Measurements from ENCODE around the gene TMEM184C.
A peak's percentile ranks its signal among the peaks of the same experiment; 100 is the strongest.

TMEM184C gene

GRCh38 chr4:147617173-147617840 is at the start of gene TMEM184C:
Gene TMEM184C (plus strand): TSS chr4:147617397. CDS start chr4:147617957, 560 bp downstream.
- in situ Hi-C loops (cut with HindIII; ENCODE audit: low pct_ligation_motif_present, low pct_unique_long_range_greater_than_20kb, low sequenced_read_pairs) = no loop called here
- peak; percentile 95 for DNase-seq

GRCh38 chr4:147570616-147571015 is 46.6 kb upstream of the TMEM184C start:
- no peak for DNase-seq

GRCh38 chr4:147571036-147571770 is 46.0 kb upstream of the TMEM184C start:
- in situ Hi-C loops (cut with HindIII; ENCODE audit: low pct_ligation_motif_present, low pct_unique_long_range_greater_than_20kb, low sequenced_read_pairs) = no loop called here
- DNase-seq = no peak

More at GRCh38 chr4:147570616-147571015, 46.6 kb upstream of the TMEM184C start:
- in situ Hi-C loops (cut with HindIII; ENCODE audit: low pct_ligation_motif_present, low pct_unique_long_range_greater_than_20kb, low sequenced_read_pairs) = no loop called here

- no peak for DNase-seq
- in situ Hi-C loops (cut with HindIII; ENCODE audit: low pct_ligation_motif_present, low pct_unique_long_range_greater_than_20kb, low sequenced_read_pairs) = no loop called here
Observed at GRCh38 chr4:147576084-147576483, 41.1 kb upstream of the TMEM184C start.

- peak; percentile 60 for DNase-seq
- in situ Hi-C loops (cut with HindIII; ENCODE audit: low pct_ligation_motif_present, low pct_unique_long_range_greater_than_20kb, low sequenced_read_pairs) = no loop called here
Observed at GRCh38 chr4:147578051-147578476, 39.1 kb upstream of the TMEM184C start.

GRCh38 chr4:147578593-147578992 is 38.6 kb upstream of the TMEM184C start:
- in situ Hi-C loops (cut with HindIII; ENCODE audit: low pct_ligation_motif_present, low pct_unique_long_range_greater_than_20kb, low sequenced_read_pairs) = no loop called here
- no peak for DNase-seq

- no peak for DNase-seq
- in situ Hi-C loops (cut with HindIII; ENCODE audit: low pct_ligation_motif_present, low pct_unique_long_range_greater_than_20kb, low sequenced_read_pairs) = no loop called here
Observed at GRCh38 chr4:147580396-147580795, 36.8 kb upstream of the TMEM184C start.

GRCh38 chr4:147581606-147582350 is 35.4 kb upstream of the TMEM184C start:
- no peak for DNase-seq
- in situ Hi-C loops (cut with HindIII; ENCODE audit: low pct_ligation_motif_present, low pct_unique_long_range_greater_than_20kb, low sequenced_read_pairs) = no loop called here

- in situ Hi-C loops (cut with HindIII; ENCODE audit: low pct_ligation_motif_present, low pct_unique_long_range_greater_than_20kb, low sequenced_read_pairs) = no loop called here
- no peak for DNase-seq
Observed at GRCh38 chr4:147582386-147583060, 34.7 kb upstream of the TMEM184C start.

GRCh38 chr4:147583876-147584275 is 33.3 kb upstream of the TMEM184C start:
- in situ Hi-C loops (cut with HindIII; ENCODE audit: low pct_ligation_motif_present, low pct_unique_long_range_greater_than_20kb, low sequenced_read_pairs) = no loop called here
- no peak for DNase-seq

GRCh38 chr4:147586032-147586431 is 31.2 kb upstream of the TMEM184C start:
- in situ Hi-C loops (cut with HindIII; ENCODE audit: low pct_ligation_motif_present, low pct_unique_long_range_greater_than_20kb, low sequenced_read_pairs) = no loop called here
- DNase-seq = no peak

GRCh38 chr4:147586637-147587036 is 30.6 kb upstream of the TMEM184C start:
- in situ Hi-C loops (cut with HindIII; ENCODE audit: low pct_ligation_motif_present, low pct_unique_long_range_greater_than_20kb, low sequenced_read_pairs) = no loop called here

GRCh38 chr4:147587041-147587440 is 30.2 kb upstream of the TMEM184C start:
- no peak for DNase-seq
- in situ Hi-C loops (cut with HindIII; ENCODE audit: low pct_ligation_motif_present, low pct_unique_long_range_greater_than_20kb, low sequenced_read_pairs) = no loop called here

More at GRCh38 chr4:147586637-147587036, 30.6 kb upstream of the TMEM184C start:
- DNase-seq = no peak

- in situ Hi-C loops (cut with HindIII; ENCODE audit: low pct_ligation_motif_present, low pct_unique_long_range_greater_than_20kb, low sequenced_read_pairs) = no loop called here
Observed at GRCh38 chr4:147589586-147589985, 27.6 kb upstream of the TMEM184C start.

GRCh38 chr4:147590249-147590920 is 26.8 kb upstream of the TMEM184C start:
- in situ Hi-C loops (cut with HindIII; ENCODE audit: low pct_ligation_motif_present, low pct_unique_long_range_greater_than_20kb, low sequenced_read_pairs) = no loop called here
- peak; percentile 60 for DNase-seq

More at GRCh38 chr4:147589586-147589985, 27.6 kb upstream of the TMEM184C start:
- no peak for DNase-seq

- DNase-seq = no peak
- in situ Hi-C loops (cut with HindIII; ENCODE audit: low pct_ligation_motif_present, low pct_unique_long_range_greater_than_20kb, low sequenced_read_pairs) = no loop called here
Observed at GRCh38 chr4:147591106-147591505, 26.1 kb upstream of the TMEM184C start.

- in situ Hi-C loops (cut with HindIII; ENCODE audit: low pct_ligation_motif_present, low pct_unique_long_range_greater_than_20kb, low sequenced_read_pairs) = no loop called here
- no peak for DNase-seq
Observed at GRCh38 chr4:147594107-147594506, 23.1 kb upstream of the TMEM184C start.

GRCh38 chr4:147594578-147594977 is 22.6 kb upstream of the TMEM184C start:
- in situ Hi-C loops (cut with HindIII; ENCODE audit: low pct_ligation_motif_present, low pct_unique_long_range_greater_than_20kb, low sequenced_read_pairs) = no loop called here
- DNase-seq = no peak

All from ACHN (cell line).